Umbilical cord (tissue), 2 donors: ENCODE data around the gene FOXJ2. TPM values are rescaled to one million over a fixed set of nuclear protein-coding genes. Genes with fewer than 3 reads are reported as not detected.
"Not testable (repeated sequence)": the region's sequence is repeated elsewhere in the genome, so short reads cannot be mapped to it uniquely, and the experiment has no call there.

Source experiments
- DNase-seq: peaks from one replicate; pipeline ENCODE4 v3.0.0-alpha.2; 2015; ENCODE audit warnings: low spot score
- total RNA-seq: library from RNA; depleted of rRNA; stranded (reverse); fragments of >200 nt; gene quantifications from one replicate; pipeline ENCODE4 v1.2.3, GENCODE V29; 2014; ENCODE audit warnings: low replicate concordance; ENCODE audit not compliant: insufficient read depth

Gene FOXJ2
- total RNA-seq, 1 donor from 2014 or later, result 6.5 TPM

GRCh38 chr12:8065991-8066594 lies 33.6 kb downstream of the FOXJ2 start, which contains the start of gene C3AR1:
TSS of gene C3AR1 (minus strand) at chr12:8066359. CDS start at chr12:8060185, 6,174 bp downstream.
- peak; percentile 53 for DNase-seq

- DNase-seq, result no peak
Observed at GRCh38 chr12:8069582-8069981, 37.1 kb downstream of the FOXJ2 start.

GRCh38 chr12:8071820-8072219 lies 39.3 kb downstream of the FOXJ2 start:
- not testable (repeated sequence) for DNase-seq

- no peak for DNase-seq
Observed at GRCh38 chr12:8075935-8076334, 43.4 kb downstream of the FOXJ2 start.

GRCh38 chr12:8076366-8076765 lies 43.9 kb downstream of the FOXJ2 start:
- no peak for DNase-seq

GRCh38 chr12:8077207-8077606 lies 44.7 kb downstream of the FOXJ2 start:
- DNase-seq, result no peak

- DNase-seq, result peak; percentile 47
Observed at GRCh38 chr12:8078398-8078797, 45.9 kb downstream of the FOXJ2 start.

- DNase-seq, result no peak
Observed at GRCh38 chr12:8078916-8079315, 46.4 kb downstream of the FOXJ2 start.

- no peak for DNase-seq
Observed at GRCh38 chr12:8080120-8080519, 47.6 kb downstream of the FOXJ2 start.

- peak; percentile 7 for DNase-seq
Observed at GRCh38 chr12:8081251-8081920, 48.9 kb downstream of the FOXJ2 start.

- no peak for DNase-seq
Observed at GRCh38 chr12:8082808-8083100, 50.2 kb downstream of the FOXJ2 start.

- DNase-seq, result not testable (repeated sequence)
Observed at GRCh38 chr12:8084351-8084750, 51.8 kb downstream of the FOXJ2 start.

- DNase-seq, result no peak
Observed at GRCh38 chr12:8087666-8088065, 55.1 kb downstream of the FOXJ2 start.

GRCh38 chr12:8088574-8088973 lies 56.1 kb downstream of the FOXJ2 start:
- no peak for DNase-seq

GRCh38 chr12:8089277-8089676 lies 56.8 kb downstream of the FOXJ2 start:
- not testable (repeated sequence) for DNase-seq

GRCh38 chr12:8089716-8090115 lies 57.2 kb downstream of the FOXJ2 start:
- no peak for DNase-seq

- no peak for DNase-seq
Observed at GRCh38 chr12:8093291-8093690, 60.8 kb downstream of the FOXJ2 start.

GRCh38 chr12:8096281-8096915 lies 63.9 kb downstream of the FOXJ2 start:
- no peak for DNase-seq

GRCh38 chr12:8099235-8099634 lies 66.7 kb downstream of the FOXJ2 start:
- no peak for DNase-seq
